T-helper 1 cell treated with Interleukin-12 subunit alpha and Interleukin-12 subunit beta and Interleukin-4 antibody, amounts not matched to agents 30 ng/mL and 1 ng/mL, for 36 hours (primary cell): ENCODE results near the gene PRKAR1B. TPM values are rescaled to one million over a fixed set of nuclear protein-coding genes. Genes with fewer than 3 reads are reported as not detected.

ENCODE experiments used
- intact Hi-C: fragments of 100-400 bp; cut with micrococcal nuclease; formaldehyde crosslinking; loops from one replicate; pipeline ENCODE4 v1.15.1; 2024
- total RNA-seq: library from RNA; stranded (reverse); gene quantifications from 2 replicates; pipeline ENCODE4 v1.2.3, GENCODE V29; 2022

PRKAR1B gene
- total RNA-seq, 1 donor from 2014 or later: 25.2 TPM

- intact Hi-C loops: no loop called here
Observed at GRCh38 chr7:651032-651728, 75.9 kb downstream of the PRKAR1B start.

- intact Hi-C loops: no loop called here
Observed at GRCh38 chr7:650339-651031, 76.6 kb downstream of the PRKAR1B start.

GRCh38 chr7:646951-647350, 80.1 kb downstream of the PRKAR1B start:
- intact Hi-C loops: no loop called here

GRCh38 chr7:646487-646886, 80.6 kb downstream of the PRKAR1B start:
- intact Hi-C loops: no loop called here

DNA sequence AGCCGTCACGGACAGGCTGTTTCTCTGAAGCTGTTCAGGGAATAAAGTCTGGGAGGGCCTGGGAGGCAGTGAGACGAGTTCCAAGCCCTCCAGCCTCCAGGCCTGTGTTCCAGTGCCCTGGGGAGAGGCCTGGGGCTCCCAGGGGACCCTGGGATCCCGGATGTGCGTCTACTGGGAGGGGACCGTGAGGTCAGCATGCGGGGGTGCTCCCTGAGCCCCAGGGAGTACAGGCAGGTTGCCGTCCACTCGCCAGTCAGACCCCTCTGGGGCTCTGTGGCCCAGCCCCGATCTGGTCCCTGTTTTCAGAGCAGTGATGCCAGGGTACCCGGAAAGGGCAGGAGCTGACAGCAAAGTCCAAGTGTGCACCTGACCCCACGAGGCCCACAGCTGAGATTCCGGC, 81.5 kb downstream of the PRKAR1B start:
- intact Hi-C loops: no loop called here

GRCh38 chr7:644381-645305, 82.4 kb downstream of the PRKAR1B start:
- intact Hi-C loops: no loop called here

DNA sequence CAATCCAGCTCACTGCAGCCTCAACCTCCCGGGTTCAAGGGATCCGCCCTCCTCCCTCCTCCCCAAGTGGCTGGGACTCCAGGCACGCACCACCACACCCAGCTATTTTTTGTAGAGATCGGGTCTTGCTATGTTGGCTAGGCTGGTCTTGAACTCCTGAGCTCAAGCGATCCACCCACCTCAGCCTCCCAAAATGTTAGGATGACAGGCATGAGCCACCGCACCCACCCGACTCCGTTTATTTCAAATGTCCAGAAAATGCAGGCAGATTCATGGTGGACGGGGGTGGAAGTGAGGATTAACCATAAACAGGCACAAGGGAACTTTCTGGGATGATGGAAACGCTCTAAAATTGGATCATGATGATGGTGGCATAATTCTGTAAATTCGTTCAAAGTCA, 85.1 kb downstream of the PRKAR1B start:
- intact Hi-C loops: no loop called here

GRCh38 chr7:641269-641671, 85.8 kb downstream of the PRKAR1B start:
- intact Hi-C loops: no loop called here

- intact Hi-C loops: loop anchor here (5.0 kb wide), 1 partner anchor 116 kb away; no protein-coding TSS in a partner anchor
Observed at GRCh38 chr7:638256-639011, 88.6 kb downstream of the PRKAR1B start.

DNA sequence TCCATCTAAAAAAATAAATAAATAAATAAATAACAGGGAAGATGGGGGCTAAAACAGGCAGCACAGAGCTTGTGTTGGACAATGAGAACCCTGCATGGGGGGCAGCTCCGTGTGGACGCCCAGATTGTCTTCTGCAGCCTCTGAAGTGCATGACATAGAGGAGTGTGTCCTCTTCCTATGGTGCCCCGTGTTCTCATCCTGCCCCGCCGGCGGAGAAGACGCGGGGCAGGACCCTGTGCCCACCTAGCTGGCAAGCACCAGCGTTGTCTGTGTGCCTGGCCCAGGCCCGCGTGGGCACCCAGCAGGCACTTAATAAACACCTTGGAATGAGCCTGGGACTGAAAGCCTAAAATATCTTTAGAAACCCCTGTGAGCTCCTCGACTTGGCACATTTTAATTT, 89.3 kb downstream of the PRKAR1B start:
- intact Hi-C loops: loop anchor here (5.0 kb wide), 1 partner anchor 116 kb away; no protein-coding TSS in a partner anchor

DNA sequence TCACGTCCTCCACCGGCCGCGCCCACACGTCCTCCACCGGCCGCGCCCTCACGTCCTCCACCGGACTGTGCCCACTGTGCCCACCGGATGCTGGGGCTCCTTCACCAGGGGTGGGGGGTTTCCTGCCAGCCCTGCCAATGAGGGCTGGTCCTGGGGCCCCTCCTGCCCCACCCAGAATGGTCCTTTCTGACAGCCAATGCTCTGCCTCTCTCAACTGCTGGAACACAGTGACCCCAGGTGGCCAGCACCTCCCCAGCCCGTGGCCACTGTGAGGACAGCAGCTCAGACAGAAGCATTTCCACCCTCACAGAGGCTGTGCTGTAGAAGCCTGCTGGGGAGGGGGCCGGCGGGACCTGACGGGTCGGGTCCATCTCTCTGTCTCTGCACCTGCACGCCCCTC, 90.7 kb downstream of the PRKAR1B start:
- intact Hi-C loops: loop anchor here (1.0 to 5.0 kb wide), 3 partner anchors 114 to 314 kb away; no protein-coding TSS in a partner anchor

DNA sequence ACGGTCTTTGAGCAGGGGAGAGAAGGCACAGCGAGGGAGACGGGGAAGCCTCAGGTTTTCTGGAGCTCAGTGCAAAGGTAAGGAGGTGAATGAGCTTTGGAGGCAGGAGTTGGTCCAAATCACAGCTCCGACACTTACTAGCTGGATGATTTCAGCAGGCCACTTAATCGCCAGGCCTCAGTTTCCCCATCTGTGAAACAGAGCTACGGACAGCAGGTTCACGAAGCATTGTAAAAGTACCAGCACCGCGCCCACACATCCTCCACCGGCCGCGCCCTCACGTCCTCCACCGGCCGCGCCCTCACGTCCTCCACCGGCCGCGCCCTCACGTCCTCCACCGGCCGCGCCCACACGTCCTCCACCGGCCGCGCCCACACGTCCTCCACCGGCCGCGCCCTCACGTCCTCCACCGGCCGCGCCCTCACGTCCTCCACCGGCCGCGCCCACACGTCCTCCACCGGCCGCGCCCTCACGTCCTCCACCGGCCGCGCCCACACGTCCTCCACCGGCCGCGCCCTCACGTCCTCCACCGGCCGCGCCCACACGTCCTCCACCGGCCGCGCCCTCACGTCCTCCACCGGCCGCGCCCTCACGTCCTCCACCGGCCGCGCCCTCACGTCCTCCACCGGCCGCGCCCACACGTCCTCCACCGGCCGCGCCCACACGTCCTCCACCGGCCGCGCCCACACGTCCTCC, 91.2 kb downstream of the PRKAR1B start:
- intact Hi-C loops: loop anchor here (1.0 to 5.0 kb wide), 3 partner anchors 114 to 314 kb away; no protein-coding TSS in a partner anchor

DNA sequence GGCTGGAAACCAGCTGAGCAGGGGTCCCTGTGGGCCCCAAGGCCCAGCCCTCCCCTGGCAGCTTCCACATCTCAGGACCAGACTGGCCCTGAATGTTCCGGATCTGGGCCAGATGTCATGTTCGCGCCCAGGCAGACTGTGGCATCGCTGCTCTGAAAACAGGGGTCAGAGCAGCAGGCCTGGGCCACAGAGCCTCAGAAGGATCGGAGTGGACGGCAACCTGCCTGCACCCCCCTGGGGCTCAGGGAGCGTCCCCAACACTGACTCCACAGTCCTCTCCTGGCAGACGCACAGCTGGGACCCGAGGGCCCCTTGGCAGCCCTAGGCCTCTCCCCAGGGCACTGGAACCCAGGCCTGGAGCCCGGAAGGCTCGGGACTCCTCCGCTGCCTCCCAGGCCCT, 91.9 kb downstream of the PRKAR1B start:
- intact Hi-C loops: loop anchor here (5.0 kb wide), 1 partner anchor 113 kb away; no protein-coding TSS in a partner anchor

- intact Hi-C loops: no loop called here
Observed at GRCh38 chr7:633381-634018, 93.6 kb downstream of the PRKAR1B start.

- intact Hi-C loops: no loop called here
Observed at GRCh38 chr7:632831-633210, 94.3 kb downstream of the PRKAR1B start.

DNA sequence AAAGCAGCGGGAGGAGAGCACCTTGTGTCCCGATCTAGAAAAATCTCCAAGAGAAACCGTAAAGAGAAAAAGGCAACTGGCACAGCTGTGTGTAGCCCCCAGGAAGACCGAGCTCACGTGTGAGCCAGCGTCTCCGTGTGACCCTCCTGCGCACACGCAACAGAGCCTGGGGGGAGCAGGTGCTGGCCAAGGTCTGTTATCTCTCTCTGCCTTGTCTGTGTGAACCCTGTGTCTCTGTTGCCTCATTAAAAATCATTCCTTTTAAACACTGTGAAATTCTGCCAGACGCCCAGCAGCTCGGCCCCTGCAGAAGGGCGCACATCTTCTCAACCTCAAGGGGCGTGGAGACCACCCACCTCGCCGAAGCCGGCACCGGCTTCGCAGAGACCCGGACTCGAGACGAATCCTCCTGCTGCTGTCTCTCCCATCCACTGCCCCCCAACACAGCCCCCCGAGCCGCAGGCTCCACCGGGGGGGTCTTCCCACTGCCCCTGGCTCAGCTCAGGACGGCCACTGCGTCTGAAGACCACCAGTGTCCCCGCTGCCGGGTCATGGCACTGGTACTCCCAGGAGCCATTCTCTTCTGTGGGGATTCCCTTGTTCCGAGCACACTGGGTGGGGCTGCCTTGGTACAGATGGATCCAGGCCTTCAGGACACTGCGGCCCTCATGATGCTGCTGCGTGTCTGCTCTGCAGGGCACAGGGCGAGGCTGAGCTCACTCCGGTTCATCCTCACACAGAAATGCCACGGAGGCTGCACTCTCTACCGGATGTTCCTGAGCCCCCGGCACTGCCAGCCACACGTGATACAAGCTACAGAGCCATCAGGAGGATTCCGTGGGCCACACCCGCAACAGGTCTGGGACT, 94.9 kb downstream of the PRKAR1B start:
- intact Hi-C loops: no loop called here

GRCh38 chr7:631291-631711, 95.8 kb downstream of the PRKAR1B start:
- intact Hi-C loops: no loop called here

DNA sequence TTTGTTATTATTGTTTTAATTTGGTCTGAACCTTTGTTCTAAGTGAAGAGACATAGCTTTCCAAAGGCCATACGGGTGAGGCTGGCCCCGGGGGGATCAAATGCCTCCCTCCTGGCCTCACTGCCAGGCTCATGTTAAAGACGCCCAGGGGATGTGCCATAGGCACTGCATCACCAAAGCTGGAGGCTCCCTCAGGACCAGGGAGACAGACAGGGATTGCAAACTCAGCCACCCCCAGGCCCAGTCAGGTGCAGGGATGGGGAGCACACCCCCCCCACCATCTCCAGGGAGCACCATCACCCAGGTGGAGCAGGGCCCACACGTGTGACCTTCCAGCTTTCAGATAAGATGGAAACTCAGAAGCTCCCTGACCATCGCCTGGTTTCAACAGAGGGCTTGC, 96.5 kb downstream of the PRKAR1B start:
- intact Hi-C loops: no loop called here

DNA sequence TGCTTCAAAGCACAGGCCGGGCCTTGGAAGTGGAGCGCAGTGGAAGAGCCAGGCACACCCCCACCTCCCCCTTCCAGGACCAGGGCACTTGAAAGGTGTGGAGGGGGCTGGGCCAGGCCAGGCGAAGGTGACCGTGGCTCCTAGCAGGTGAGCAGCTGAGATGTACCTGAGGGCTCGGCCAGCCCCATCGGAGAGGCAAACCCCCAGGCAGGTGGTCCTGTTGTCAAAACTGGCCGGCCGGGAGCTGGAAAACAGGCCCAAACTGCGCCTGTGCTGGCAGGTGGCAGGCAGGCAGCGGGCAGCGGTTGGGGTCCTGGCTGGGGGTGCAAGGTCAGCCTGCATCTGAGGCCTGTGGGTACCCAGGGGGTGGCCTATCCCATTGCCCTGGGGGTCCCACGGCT, 97.0 kb downstream of the PRKAR1B start:
- intact Hi-C loops: no loop called here
